ENCODE results near the gene MAP3K10.

The MAP3K10 gene

DNA sequence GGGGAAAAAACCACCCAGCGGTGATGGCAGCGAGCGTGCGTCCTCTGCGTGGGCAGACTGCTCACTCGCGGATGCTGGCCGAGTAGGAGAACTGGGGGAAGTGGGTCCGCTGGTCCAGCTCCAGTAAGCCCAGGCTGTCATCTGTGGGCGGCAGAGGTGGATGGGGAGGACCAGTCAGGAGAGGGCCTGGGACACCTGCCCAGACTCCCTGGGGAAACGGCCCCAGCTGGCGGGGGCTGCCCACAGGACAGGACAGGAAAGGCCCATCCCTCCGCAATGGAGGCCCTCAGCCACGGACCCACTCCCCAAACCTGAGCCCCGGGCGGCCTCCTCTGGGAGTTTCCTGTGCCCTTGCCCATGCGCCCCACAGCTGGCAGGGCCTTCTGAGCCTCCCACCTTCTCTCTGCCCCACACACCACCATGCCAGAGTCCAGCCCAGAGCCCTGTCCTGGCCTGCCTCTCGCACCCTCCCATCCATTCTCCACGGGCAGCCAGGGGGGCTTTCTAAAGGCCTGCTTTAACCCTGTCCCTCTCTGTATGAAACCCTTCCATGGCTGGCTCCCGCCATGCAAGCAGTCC lies 42.7 kb downstream of the MAP3K10 start:
- no peak for DNase-seq

DNA sequence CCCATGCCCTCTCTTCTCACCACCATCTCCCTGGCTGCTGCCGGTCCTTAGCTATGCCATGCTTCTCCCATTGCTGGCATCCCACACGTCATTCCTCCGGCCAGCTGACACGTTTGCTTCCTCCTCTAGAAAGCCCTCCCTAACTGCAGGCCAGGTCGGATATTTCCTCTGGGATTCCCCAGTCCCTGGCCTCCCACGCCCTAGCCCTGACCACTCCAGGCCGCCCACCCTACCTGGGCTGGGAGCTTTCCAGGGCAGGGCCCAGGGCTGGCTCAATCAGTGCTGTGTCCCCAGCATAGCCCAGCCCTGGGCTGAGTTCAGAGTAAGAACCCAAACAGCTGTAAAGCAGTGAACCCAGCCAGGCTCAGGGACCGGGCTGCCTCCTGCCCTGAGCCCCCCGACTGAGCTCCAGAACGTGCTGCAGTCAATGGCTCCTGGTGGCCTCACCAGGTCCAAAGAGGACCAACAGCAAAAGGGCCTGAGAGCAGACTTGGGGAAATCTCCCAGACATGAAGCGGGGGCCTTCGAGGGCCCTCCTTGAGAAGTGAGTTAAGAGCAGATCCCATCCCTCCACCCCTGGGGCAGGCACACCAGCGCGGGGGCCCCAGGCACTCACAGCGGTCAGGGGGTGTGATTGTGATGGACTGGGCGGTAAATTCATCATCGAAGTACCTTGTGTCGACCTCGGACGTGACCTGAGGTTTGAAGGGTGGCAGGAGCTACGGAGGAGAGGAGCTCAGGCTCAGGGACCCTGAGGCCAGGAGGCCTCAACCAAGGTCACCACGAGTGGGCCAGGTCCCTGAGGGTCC lies 43.4 kb downstream of the MAP3K10 start:
- DNase-seq = no peak

DNA sequence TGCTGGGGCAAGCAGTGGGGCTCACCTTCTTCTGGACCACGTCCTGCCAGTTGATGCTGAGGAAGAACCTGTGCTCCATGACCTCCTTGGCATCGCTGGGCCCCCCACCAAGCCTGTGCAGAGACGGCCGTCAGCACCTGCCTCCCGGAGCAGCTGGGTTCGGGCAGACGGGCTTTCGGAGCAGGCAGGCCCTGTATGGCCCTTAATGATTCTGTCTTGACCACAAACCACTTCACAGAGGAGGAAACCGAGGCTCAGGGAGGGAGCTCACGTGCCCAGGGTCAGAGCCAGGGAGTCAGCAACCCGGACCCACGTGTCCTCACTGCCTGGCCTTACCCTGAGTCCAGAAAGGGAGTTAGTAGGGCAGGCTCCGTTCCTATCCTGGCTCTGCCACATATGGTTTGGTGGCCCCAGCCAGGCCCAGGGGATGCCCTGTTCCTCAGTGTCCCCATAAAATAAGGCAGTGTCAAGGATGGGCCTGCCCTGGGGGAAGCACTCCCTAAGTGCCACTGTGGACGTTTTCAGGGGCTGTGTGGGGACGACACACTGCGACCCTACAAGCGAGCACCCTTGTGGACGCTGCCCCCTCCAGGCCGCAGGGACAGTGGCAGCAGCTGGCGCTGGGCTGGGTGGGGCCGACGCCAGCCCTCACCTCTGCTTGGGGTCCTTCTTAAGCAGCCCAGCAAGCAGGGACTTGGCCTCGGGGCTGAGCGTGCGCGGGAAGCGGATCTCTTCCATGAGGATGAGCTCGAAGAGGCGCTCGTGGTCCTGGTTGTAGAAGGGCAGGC lies 44.2 kb downstream of the MAP3K10 start:
- DNase-seq = no peak

- no peak for DNase-seq
These were observed 44.8 kb downstream of the MAP3K10 start for GRCh38 chr19:40236026-40236355.

GRCh38 chr19:40236366-40236765 lies 45.1 kb downstream of the MAP3K10 start:
- DNase-seq = no peak

DNA sequence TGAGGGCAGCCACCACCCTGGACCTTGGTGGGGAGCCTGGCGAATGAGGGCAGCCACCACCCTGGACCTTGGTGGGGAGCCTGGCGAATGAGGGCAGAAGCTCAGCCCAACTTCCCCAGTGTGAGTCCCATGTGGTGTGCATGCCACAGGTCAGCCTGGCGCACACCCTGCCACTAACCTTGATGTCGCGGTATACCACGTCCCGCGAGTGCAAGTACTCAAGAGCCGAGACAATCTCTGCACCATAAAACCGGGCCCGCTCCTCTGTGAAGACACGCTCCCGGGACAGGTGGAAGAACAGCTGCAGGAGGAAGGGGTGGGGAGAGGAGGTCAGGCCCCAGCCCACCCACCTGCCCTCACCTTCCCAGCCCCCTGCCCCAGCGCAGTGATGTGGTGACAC lies 46.6 kb downstream of the MAP3K10 start:
- no peak for DNase-seq

GRCh38 chr19:40238775-40239174 lies 47.5 kb downstream of the MAP3K10 start:
- no peak for DNase-seq

- no peak for DNase-seq
These were observed 48.4 kb downstream of the MAP3K10 start for GRCh38 chr19:40239415-40240226.

- no peak for DNase-seq
These were observed 49.1 kb downstream of the MAP3K10 start for GRCh38 chr19:40240332-40240731.

- DNase-seq = no peak
These were observed 50.0 kb downstream of the MAP3K10 start for GRCh38 chr19:40241125-40241808.

GRCh38 chr19:40241809-40242384 lies 50.7 kb downstream of the MAP3K10 start:
- peak in 13 of 14 donors; percentile 25 to 88 (median 71) for DNase-seq

DNA sequence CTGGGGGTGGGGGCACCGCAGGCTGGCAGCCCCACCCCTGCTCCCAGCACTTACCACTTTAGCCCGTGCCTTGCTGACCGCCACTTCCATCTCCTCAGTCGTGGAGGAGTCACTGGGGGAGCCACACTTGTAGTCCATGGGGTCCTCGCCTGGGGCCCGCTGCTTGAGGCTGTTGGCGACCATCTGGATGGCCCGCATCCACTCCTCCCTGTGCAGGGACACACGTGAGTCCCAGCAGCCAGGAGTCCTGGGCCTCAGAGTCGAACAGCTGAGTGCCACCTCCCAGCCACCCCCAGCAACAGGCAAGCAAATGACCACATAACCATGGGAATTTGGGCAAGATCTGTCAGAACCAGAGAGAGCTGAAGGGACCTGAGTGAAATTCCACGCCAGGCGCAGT lies 51.3 kb downstream of the MAP3K10 start:
- DNase-seq = peak in 1 of 14 donors; percentile 60

GRCh38 chr19:40243181-40243580 lies 52.0 kb downstream of the MAP3K10 start:
- no peak for DNase-seq

DNA sequence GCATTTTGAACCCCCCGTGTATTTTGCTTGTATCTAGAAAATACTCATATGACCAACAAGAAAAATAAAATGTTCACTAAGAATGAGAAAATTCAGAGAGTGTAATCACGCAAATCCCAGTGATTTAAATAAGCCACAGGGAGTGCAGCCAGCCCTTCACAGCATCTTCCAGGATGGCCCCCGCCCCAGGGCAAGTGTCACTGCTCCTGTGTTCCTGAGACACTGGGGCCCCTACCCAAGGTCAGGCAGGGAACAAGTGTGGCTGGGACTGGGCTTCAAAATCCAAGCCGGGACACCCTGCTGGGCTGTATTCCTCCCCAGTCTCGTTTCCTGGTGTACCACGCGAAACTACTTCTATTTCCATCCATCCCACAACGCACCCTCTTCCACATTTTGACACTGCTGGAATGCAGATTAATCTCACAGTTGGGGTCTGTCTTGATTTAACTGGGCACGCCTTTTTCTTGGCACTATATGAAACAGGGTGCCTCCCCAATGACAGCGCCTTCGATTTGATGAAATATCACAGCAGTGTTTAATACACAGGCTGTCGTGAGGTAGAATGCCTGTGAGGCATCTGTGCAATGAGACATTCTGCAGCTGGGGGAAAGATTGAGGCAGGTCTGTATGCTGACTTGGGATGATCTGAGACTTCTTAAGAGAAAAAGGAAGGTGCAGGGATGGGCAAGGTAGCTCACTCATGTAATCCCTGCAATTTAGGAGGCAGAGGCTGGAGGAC lies 53.5 kb downstream of the MAP3K10 start:
- no peak for DNase-seq

GRCh38 chr19:40245506-40246128 lies 54.4 kb downstream of the MAP3K10 start:
- no peak for DNase-seq

DNA sequence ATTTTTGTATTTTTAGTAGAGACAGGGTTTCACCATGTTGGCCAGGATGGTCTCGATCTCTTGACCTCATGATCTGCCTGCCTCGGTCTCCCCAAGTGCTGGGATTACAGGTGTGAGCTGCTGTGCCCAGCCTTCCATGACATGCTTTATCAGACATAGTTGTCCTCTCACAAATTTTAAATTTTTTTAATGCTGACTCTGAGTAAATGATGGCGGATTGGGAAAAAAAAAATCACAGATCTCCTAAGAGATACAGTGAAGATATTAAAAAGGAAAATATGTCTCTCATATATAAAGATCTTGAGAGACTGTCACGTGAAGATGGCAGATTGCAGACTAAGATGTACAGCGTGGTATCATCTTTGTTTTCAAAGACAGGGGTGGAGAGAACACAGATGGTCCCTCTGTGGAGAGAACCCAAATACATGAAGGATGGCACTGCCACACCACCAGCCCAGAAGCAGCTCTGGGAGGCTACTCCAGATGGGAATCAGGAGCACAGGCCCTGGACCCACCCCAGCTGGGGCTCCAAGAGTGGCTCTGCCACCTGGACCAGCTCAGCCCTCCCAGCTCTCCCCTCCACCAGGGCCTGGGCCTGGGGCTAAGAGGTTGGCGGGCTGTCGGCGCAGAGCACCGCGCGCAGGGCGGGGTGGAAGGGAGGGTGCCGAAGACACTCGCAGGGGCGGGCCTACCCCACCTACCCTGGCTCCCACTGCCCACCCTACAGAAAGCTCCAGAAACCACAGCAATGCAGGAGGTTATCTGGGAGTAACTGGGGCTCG lies 55.3 kb downstream of the MAP3K10 start:
- peak in 1 of 14 donors; percentile 36 for DNase-seq

DNA sequence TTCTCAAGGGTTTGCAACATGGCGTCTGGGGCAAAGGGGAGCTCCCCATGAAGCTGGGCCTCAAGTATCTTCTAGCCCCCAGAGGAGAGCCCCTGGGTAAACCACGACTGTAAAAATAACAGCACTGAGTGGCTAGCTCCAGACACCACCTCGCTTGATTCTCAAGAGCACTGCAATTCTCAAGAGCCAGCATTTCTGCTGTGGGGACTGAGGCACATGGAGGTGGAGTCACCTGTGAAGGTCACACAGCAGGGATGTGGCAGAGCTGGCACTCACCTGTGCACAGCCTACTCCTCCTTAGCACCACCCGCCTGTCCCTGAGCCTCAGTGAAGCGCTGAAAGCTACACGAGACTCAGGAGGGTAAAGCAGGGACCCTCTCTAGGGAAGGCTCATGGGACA lies 56.0 kb downstream of the MAP3K10 start:
- no peak for DNase-seq

- no peak for DNase-seq
These were observed 56.6 kb downstream of the MAP3K10 start for GRCh38 chr19:40247735-40248262.

GRCh38 chr19:40249201-40249600 lies 58.0 kb downstream of the MAP3K10 start:
- peak in 1 of 14 donors; percentile 60 for DNase-seq

All from C1 segment of cervical spinal cord (tissue), 14 donors.